SK-N-SH treated with all-trans-retinoic acid at 6 μM for 48 hours (cell line): ENCODE data around the gene PTPN11.

Source experiments
- ATAC-seq: fragments of 200-7000 bp; cut with Tn5 transposase; 3 replicates; pipeline ENCODE4 v1.9.1; 2020; ENCODE audit warnings: mild to moderate bottlenecking, moderate library complexity
- ARNTL ChIP-seq: fragments of 450-650 bp; formaldehyde crosslinking; IDR thresholded peaks from 2 replicates; pipeline ENCODE4 v1.5.0; 2020; ENCODE audit warnings: low read depth, mild to moderate bottlenecking, moderate library complexity, borderline replicate concordance
- BACH2 ChIP-seq: fragments of 250-450 bp; sonication (Bioruptor Pico); IDR thresholded peaks from 2 replicates; pipeline ENCODE4 v1.9.0; 2021; ENCODE audit warnings: mild to moderate bottlenecking, borderline replicate concordance
- CREB5 ChIP-seq: fragments of 250-450 bp; sonication (Bioruptor Pico); IDR thresholded peaks from 2 replicates; pipeline ENCODE4 v1.5.1; 2020; ENCODE audit warnings: low read depth, mild to moderate bottlenecking, moderate library complexity
- CSDC2 ChIP-seq: fragments of 250-450 bp; sonication (Bioruptor Pico); IDR thresholded peaks from 2 replicates; pipeline ENCODE4 v1.5.0; 2020; ENCODE audit warnings: mild to moderate bottlenecking, moderate library complexity
- ESRRG ChIP-seq: fragments of 250-450 bp; sonication (Bioruptor Pico); IDR thresholded peaks from 2 replicates; pipeline ENCODE4 v1.6.1; 2021; ENCODE audit warnings: mild to moderate bottlenecking
- GLIS3 ChIP-seq: fragments of 250-450 bp; sonication (Bioruptor Pico); IDR thresholded peaks from 2 replicates; pipeline ENCODE4 v1.5.0; 2020; ENCODE audit warnings: mild to moderate bottlenecking, moderate library complexity
- ISL1 ChIP-seq: fragments of 250-450 bp; sonication (Bioruptor Pico); IDR thresholded peaks from 2 replicates; pipeline ENCODE4 v2.1.2; 2022; ENCODE audit warnings: mild to moderate bottlenecking, moderate library complexity
- OSR1 ChIP-seq: fragments of 250-450 bp; sonication (Bioruptor Pico); IDR thresholded peaks from 2 replicates; pipeline ENCODE4 v1.8.0; 2022; ENCODE audit warnings: moderate library complexity, mild to moderate bottlenecking, inconsistent platforms
- PATZ1 ChIP-seq: fragments of 250-450 bp; sonication (Bioruptor Pico); IDR thresholded peaks from 2 replicates; pipeline ENCODE4 v1.8.0; 2020; ENCODE audit warnings: mild to moderate bottlenecking, moderate library complexity, borderline replicate concordance
- POU6F1 ChIP-seq: fragments of 250-450 bp; sonication (Bioruptor Pico); IDR thresholded peaks from 2 replicates; pipeline ENCODE4 v1.8.0; 2021; ENCODE audit warnings: low read depth, mild to moderate bottlenecking, moderate library complexity, borderline replicate concordance
- PPARA ChIP-seq: fragments of 250-450 bp; sonication (Bioruptor Pico); IDR thresholded peaks from 2 replicates; pipeline ENCODE4 v1.5.0; 2020; ENCODE audit warnings: mild to moderate bottlenecking, borderline replicate concordance
- SNAI2 ChIP-seq: fragments of 250-450 bp; sonication (Bioruptor Pico); IDR thresholded peaks from 2 replicates; pipeline ENCODE4 v1.5.0; 2020; ENCODE audit warnings: mild to moderate bottlenecking, moderate library complexity
- TCF4 ChIP-seq: fragments of 250-450 bp; sonication (Bioruptor Pico); IDR thresholded peaks from 2 replicates; pipeline ENCODE4 v1.8.0; 2021; ENCODE audit warnings: mild to moderate bottlenecking, moderate library complexity, borderline replicate concordance
- TOX ChIP-seq: fragments of 250-450 bp; sonication (Bioruptor Pico); IDR thresholded peaks from 2 replicates; pipeline ENCODE4 v1.8.0; 2021; ENCODE audit warnings: mild to moderate bottlenecking, moderate library complexity, borderline replicate concordance
- ZC3H10 ChIP-seq: fragments of 250-450 bp; sonication (Bioruptor Pico); IDR thresholded peaks from 2 replicates; pipeline ENCODE4 v1.5.1; 2021; ENCODE audit warnings: mild to moderate bottlenecking, moderate library complexity
- ZFP3 ChIP-seq: fragments of 250-450 bp; sonication (Bioruptor Pico); IDR thresholded peaks from 2 replicates; pipeline ENCODE4 v1.5.0; 2020; ENCODE audit warnings: mild to moderate bottlenecking, moderate library complexity
- ZFP30 ChIP-seq: fragments of 450-650 bp; formaldehyde crosslinking; IDR thresholded peaks from 2 replicates; pipeline ENCODE4 v1.5.0; 2022; ENCODE audit warnings: mild to moderate bottlenecking, moderate library complexity
- ZNF565 ChIP-seq: fragments of 450-650 bp; formaldehyde crosslinking; conservative IDR thresholded peaks from 2 replicates; pipeline ENCODE4 v1.5.0; 2020; ENCODE audit warnings: low read depth, mild to moderate bottlenecking, moderate library complexity
- ZNF70 ChIP-seq: fragments of 450-650 bp; formaldehyde crosslinking; IDR thresholded peaks from 2 replicates; pipeline ENCODE4 v1.5.0; 2020; ENCODE audit warnings: mild to moderate bottlenecking, moderate library complexity
- ZNF8 ChIP-seq: fragments of 450-650 bp; formaldehyde crosslinking; IDR thresholded peaks from 2 replicates; pipeline ENCODE4 v1.5.0; 2020; ENCODE audit warnings: mild to moderate bottlenecking, moderate library complexity
- TF ChIP-seq, protein P1 (sequence below): fragments of 250-450 bp; sonication (Bioruptor Pico); IDR thresholded peaks from 2 replicates; pipeline ENCODE4 v1.5.0; 2020; ENCODE audit warnings: mild to moderate bottlenecking, moderate library complexity

Gene PTPN11

DNA sequence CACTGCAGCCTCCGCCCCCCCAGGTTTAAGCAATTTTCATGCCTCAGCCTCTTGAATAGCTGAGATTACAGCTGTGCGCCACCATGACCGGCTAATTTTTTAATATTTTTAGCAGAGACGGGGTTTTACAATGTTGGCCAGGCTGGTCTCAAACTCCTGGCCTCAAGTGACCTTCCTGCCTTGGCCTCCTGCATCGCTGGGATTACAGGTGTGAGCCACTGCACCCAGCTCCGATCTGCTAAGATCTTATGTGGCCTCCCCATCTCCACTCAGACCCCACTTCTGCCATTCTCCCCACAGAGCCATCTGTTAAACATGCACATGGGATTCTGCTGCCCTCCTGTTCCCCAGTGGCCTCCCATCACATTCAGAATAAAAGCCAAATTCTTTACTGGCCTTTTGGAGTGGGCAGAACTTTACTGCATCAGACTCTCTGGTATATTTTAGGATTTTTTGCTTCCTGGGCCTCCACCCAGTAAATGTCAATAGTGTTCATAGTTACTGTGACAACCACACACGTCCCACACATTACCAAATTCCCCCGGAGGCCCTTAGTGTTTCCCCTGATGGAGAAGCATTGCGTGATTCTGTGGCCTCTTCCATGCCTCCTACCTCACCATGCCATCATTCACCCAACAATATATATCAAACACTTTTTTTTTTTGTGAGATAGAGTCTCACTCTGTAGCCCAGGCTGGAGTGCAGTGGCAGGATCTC, 96.3 kb downstream of the PTPN11 start:
- ATAC-seq, result no peak
- no peak for TF ChIP-seq SNAI2 (CRISPR knock-in tag)
- no peak for TF ChIP-seq BACH2 (CRISPR knock-in tag)
- TF ChIP-seq POU6F1 (CRISPR knock-in tag), result no peak
- no peak for TF ChIP-seq OSR1
- no peak for TF ChIP-seq ZFP3 (CRISPR knock-in tag)
- no peak for TF ChIP-seq CREB5 (CRISPR knock-in tag)
- no peak for TF ChIP-seq ESRRG (CRISPR knock-in tag)
- no peak for TF ChIP-seq CSDC2 (CRISPR knock-in tag)
- no peak for TF ChIP-seq ZFP30
- no peak for TF ChIP-seq ISL1 (CRISPR knock-in tag)

DNA sequence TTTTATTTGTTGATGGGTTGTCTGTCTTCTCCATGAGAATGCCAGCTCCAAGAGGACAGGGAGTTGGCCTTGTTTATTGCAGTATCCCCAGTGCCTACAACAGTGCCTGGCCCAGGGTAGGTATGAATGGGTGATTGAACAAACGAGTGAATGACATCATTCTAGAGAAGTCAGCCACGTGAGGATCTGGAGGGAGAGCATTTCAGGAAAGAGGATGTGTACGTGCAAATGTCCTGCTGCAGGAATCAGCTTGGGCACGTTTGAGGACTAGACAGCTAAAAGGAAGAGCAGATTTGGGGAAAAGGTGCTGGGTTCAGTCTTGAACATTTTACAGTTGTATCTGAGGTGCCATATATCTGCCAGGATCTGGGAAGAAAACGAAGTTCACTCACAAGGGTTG, 97.1 kb downstream of the PTPN11 start:
- ATAC-seq, result no peak
- TF ChIP-seq ZFP3 (CRISPR knock-in tag), result no peak
- no peak for TF ChIP-seq OSR1
- no peak for TF ChIP-seq ZC3H10 (CRISPR knock-in tag)
- no peak for TF ChIP-seq CSDC2 (CRISPR knock-in tag)
- no peak for TF ChIP-seq BACH2 (CRISPR knock-in tag)
- TF ChIP-seq, protein P1, sequence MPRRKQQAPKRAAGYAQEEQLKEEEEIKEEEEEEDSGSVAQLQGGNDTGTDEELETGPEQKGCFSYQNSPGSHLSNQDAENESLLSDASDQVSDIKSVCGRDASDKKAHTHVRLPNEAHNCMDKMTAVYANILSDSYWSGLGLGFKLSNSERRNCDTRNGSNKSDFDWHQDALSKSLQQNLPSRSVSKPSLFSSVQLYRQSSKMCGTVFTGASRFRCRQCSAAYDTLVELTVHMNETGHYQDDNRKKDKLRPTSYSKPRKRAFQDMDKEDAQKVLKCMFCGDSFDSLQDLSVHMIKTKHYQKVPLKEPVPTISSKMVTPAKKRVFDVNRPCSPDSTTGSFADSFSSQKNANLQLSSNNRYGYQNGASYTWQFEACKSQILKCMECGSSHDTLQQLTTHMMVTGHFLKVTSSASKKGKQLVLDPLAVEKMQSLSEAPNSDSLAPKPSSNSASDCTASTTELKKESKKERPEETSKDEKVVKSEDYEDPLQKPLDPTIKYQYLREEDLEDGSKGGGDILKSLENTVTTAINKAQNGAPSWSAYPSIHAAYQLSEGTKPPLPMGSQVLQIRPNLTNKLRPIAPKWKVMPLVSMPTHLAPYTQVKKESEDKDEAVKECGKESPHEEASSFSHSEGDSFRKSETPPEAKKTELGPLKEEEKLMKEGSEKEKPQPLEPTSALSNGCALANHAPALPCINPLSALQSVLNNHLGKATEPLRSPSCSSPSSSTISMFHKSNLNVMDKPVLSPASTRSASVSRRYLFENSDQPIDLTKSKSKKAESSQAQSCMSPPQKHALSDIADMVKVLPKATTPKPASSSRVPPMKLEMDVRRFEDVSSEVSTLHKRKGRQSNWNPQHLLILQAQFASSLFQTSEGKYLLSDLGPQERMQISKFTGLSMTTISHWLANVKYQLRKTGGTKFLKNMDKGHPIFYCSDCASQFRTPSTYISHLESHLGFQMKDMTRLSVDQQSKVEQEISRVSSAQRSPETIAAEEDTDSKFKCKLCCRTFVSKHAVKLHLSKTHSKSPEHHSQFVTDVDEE (CRISPR knock-in tag), result no peak
- no peak for TF ChIP-seq TCF4 (CRISPR knock-in tag)
- TF ChIP-seq SNAI2 (CRISPR knock-in tag), result no peak
- no peak for TF ChIP-seq ZNF70 (CRISPR knock-in tag)
- TF ChIP-seq GLIS3 (CRISPR knock-in tag), result no peak
- TF ChIP-seq CREB5 (CRISPR knock-in tag), result no peak
- no peak for TF ChIP-seq ISL1 (CRISPR knock-in tag)
- no peak for TF ChIP-seq ZNF8 (CRISPR knock-in tag)
- no peak for TF ChIP-seq PATZ1 (CRISPR knock-in tag)

DNA sequence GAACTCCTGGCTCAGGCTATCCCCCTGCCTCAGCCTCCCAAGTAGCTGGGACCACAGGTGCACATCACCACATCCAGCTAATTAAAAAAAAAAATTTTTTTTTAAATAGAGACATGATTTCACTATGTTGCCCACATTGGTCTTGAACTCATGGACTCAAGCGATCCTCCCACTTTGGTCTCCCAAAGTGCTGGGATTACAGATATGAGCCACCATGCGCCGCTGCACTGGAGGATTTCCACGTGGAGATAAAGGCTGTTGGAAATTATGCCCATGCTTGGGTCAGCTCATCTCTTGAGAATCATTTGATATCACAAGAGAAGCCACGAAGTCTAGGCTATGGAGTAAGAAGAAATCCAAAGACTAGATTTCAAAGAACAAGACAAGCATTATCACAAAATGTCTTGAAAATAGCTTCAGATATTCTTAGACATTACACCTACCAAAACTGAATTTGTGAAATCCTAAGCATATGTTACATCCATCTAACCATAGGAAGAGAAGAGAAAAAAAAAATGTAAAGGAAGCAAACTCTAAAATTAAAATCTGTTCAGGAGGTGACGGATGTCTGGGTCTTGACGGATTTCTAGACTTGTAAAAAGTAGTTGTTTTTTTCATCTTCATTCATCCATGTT, 99.1 kb downstream of the PTPN11 start:
- TF ChIP-seq ZNF70 (CRISPR knock-in tag) (no peak), ESRRG (CRISPR knock-in tag) (no peak), ARNTL (CRISPR knock-in tag) (no peak), SNAI2 (CRISPR knock-in tag) (no peak), PPARA (CRISPR knock-in tag) (no peak), ZNF8 (CRISPR knock-in tag) (no peak), ZFP30 (no peak), CREB5 (CRISPR knock-in tag) (no peak), ISL1 (CRISPR knock-in tag) (no peak), CSDC2 (CRISPR knock-in tag) (no peak), OSR1 (no peak), TOX (CRISPR knock-in tag) (no peak), ZNF565 (CRISPR knock-in tag) (no peak), TCF4 (CRISPR knock-in tag) (no peak), ZFP3 (CRISPR knock-in tag) (no peak)
- TF ChIP-seq, protein P1 (CRISPR knock-in tag), result no peak
- TF ChIP-seq, all 23 proteins: peak for 0
- no peak for ATAC-seq
